Mesothelial cell of epicardium (in vitro differentiated cells): ENCODE results near the gene UNC79. TPM values are rescaled to one million over a fixed set of nuclear protein-coding genes. Genes with fewer than 3 reads are reported as not detected.

Experiments
- DNase-seq, 2 experiments: peaks; one replicate each; pipeline ENCODE4 v3.0.0; 2021; ENCODE audit warnings: low spot score in 2 of 2; ENCODE audit not compliant: unreplicated experiment in 2 of 2
- H3K27ac Mint-ChIP-seq: 2 replicates; pipeline ENCODE4 v1.8.0; 2021; ENCODE audit warnings: mixed read lengths
- H3K27me3 Mint-ChIP-seq: 2 replicates; pipeline ENCODE4 v1.8.0; 2021; ENCODE audit warnings: low read depth, mixed read lengths
- H3K36me3 Mint-ChIP-seq: 2 replicates; pipeline ENCODE4 v1.8.0; 2021; ENCODE audit warnings: mixed read lengths
- H3K4me1 Mint-ChIP-seq: 2 replicates; pipeline ENCODE4 v1.8.0; 2021; ENCODE audit warnings: mixed read lengths
- H3K4me3 Mint-ChIP-seq: 2 replicates; pipeline ENCODE4 v1.8.0; 2021; ENCODE audit warnings: mild to moderate bottlenecking, moderate library complexity, mixed read lengths
- H3K9me3 Mint-ChIP-seq: 2 replicates; pipeline ENCODE4 v1.8.0; 2021; ENCODE audit warnings: mixed read lengths
- total RNA-seq: library from RNA; stranded (reverse); gene quantifications from 3 replicates; pipeline ENCODE4 v1.2.1, GENCODE V29; 2021
- TF ChIP-seq, protein P1 (sequence below): fragments of 200-600 bp; sonication (generic); IDR thresholded peaks from one replicate; pipeline ENCODE4 v1.5.0; 2021; ENCODE audit warnings: antibody characterized with exemption; ENCODE audit not compliant: unreplicated experiment

Gene UNC79
- total RNA-seq, 1 donor from 2014 or later = 0.92 TPM

DNA sequence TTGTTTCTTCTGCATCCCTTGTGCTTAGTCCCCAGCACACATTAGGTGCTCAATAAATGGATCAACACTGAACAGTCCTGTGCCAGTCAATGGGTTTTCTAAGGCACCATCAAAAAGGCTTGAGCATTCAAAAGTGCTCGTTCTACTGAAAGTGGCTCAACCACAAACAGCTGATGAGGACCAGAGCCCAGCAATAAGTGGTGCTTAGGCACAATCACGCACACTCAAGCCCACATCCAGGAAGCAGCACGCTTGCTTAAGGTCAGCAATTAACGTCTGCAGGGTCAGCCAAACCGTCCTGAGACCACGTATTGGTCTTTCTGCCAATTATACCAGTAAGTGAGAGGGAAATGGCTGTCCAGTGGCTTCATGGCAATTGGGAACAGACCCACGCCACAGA lies 301.0 kb downstream of the UNC79 start:
- Mint-ChIP-seq H3K9me3 (no peaks in the 10 kb centered on the region), H3K4me3 (no peak overlapping the region), H3K4me1 (peaks cover 5% of the 10 kb centered on the region), H3K36me3 (no peaks in the 10 kb centered on the region), H3K27ac (no peak overlapping the region), H3K27me3 (peaks cover 3% of the 10 kb centered on the region)
- DNase-seq = no peak
- TF ChIP-seq, protein P1, sequence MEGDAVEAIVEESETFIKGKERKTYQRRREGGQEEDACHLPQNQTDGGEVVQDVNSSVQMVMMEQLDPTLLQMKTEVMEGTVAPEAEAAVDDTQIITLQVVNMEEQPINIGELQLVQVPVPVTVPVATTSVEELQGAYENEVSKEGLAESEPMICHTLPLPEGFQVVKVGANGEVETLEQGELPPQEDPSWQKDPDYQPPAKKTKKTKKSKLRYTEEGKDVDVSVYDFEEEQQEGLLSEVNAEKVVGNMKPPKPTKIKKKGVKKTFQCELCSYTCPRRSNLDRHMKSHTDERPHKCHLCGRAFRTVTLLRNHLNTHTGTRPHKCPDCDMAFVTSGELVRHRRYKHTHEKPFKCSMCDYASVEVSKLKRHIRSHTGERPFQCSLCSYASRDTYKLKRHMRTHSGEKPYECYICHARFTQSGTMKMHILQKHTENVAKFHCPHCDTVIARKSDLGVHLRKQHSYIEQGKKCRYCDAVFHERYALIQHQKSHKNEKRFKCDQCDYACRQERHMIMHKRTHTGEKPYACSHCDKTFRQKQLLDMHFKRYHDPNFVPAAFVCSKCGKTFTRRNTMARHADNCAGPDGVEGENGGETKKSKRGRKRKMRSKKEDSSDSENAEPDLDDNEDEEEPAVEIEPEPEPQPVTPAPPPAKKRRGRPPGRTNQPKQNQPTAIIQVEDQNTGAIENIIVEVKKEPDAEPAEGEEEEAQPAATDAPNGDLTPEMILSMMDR = no peak

DNA sequence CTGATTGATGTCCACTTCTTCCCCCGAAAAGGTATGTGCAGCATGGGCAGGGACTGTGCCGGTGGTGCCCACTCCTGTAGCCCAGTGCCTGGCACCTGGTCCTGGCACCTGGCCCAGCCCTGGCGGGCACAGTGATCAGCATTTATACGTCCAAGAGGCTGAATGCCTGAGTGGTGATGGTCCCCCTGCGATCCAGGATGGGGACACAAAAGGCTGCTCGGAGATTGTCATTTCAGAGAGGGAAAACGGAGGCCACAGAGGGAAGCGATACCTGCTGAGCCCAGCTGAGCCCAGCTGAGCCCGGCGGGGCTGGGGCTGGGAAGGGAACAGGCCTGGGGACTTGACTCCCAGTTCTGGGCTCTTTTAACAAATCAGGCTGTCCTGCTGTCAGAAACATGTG lies 301.8 kb downstream of the UNC79 start:
- peaks cover 10% of the 10 kb centered on the region for H3K4me1 Mint-ChIP-seq
- peaks cover 3% of the 10 kb centered on the region for H3K27me3 Mint-ChIP-seq
- no peak overlapping the region for H3K4me3 Mint-ChIP-seq
- H3K9me3 Mint-ChIP-seq = no peaks in the 10 kb centered on the region
- H3K27ac Mint-ChIP-seq = no peak overlapping the region
- H3K36me3 Mint-ChIP-seq = no peaks in the 10 kb centered on the region
- TF ChIP-seq, protein P1 = no peak
- DNase-seq = no peak

DNA sequence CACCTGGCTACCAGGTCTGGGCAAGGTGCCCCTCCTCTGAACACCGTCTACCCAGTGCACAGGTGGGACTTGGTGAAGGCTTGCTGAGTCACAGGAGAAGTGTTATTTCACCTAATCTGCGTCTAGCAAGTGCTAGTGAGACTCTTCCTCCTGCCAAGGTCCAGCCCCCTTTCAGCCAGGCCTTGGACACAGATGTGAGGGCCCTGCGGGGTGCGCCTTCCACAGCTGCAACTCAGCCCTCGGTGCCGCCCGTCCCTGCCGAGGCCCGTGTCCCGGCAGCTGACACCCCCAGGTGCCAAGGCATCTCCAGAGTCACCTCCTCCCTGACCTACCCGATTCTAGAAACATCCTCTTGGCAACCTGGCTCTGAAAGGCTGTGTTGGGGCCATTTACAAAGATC lies 302.5 kb downstream of the UNC79 start:
- DNase-seq = no peak
- H3K36me3 Mint-ChIP-seq = no peaks in the 10 kb centered on the region
- H3K27ac Mint-ChIP-seq = peak overlapping the region; percentile 6
- no peaks in the 10 kb centered on the region for H3K9me3 Mint-ChIP-seq
- peaks cover 15% of the 10 kb centered on the region for H3K4me1 Mint-ChIP-seq
- TF ChIP-seq, protein P1 = no peak
- no peak overlapping the region for H3K4me3 Mint-ChIP-seq
- H3K27me3 Mint-ChIP-seq = peaks cover 3% of the 10 kb centered on the region

DNA sequence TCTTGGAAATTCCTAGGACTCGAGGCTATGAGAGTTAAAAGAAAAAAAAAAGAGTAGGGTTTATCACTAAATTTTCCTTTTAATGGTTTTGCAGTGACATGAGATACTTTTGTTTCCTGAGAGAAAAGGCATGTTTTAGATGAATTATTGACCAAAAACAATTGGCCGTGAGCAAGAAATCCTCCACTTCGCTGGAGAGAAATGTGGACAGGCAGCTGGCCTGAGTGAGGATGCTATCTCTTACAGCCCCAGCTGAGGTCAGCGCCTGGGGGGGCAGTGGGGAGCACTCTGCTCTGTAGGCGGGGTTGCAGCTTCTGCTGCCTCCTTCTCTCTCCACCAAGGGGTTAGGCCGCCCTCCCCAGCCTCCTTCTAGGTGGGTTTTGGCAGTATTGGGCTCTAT lies 302.9 kb downstream of the UNC79 start:
- peaks cover 15% of the 10 kb centered on the region for H3K4me1 Mint-ChIP-seq
- H3K9me3 Mint-ChIP-seq = no peaks in the 10 kb centered on the region
- peaks cover 3% of the 10 kb centered on the region for H3K27me3 Mint-ChIP-seq
- H3K27ac Mint-ChIP-seq = peak overlapping the region; percentile 6
- TF ChIP-seq, protein P1 = no peak
- no peak for DNase-seq
- H3K4me3 Mint-ChIP-seq = no peak overlapping the region
- no peaks in the 10 kb centered on the region for H3K36me3 Mint-ChIP-seq

DNA sequence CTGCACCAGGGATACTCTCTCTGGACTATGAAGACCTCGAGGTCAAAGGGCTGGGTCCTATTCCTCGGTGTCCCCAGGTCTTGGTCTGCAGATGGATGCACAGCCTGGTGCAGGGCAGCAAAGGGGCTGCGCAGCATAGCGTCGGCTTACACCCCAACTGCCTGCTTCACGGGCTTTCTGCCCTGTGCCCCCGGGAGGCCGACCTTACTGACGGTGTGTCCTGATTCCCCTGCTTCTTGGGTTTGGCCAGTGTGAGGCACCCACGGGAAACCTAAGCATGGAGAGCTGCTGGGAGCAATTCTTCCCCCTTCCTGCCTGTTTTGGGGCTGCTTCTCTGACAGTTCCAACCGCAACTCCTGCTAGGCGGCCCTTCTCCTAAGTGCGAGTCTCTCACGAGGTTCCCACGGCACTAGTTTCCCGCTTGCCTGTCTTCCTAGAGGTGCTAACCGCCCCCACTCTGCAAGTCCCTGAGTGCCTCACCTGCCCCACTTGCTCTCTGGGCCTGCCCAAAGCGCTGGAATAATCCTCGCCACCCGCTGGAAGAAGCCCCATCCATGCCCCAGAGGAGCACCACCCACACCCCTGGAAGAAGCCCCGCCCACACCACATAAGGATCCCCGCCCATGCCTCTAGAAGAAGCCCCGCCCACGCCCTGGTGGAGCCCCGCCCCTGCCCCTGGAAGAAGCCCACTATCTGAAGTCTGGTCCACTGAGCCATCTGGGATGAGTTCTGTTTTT lies 303.5 kb downstream of the UNC79 start:
- DNase-seq = no peak
- Mint-ChIP-seq H3K27ac (no peak overlapping the region), H3K4me1 (peaks cover 15% of the 10 kb centered on the region), H3K9me3 (no peaks in the 10 kb centered on the region), H3K4me3 (no peak overlapping the region), H3K36me3 (no peaks in the 10 kb centered on the region), H3K27me3 (peaks cover 3% of the 10 kb centered on the region)
- TF ChIP-seq, protein P1 = no peak
